Measurements from ENCODE around the gene DRG2. TPM values are rescaled to one million over a fixed set of nuclear protein-coding genes. Genes with fewer than 3 reads are reported as not detected.

Gene DRG2
- total and polyA plus RNA-seq, 2 of the 8 experiments (the other 6 are each of a cell fraction or from before 2014, with no cell fraction given): 44.6 to 47.8 TPM

GRCh38 chr17:18087610-18088491, at the start of gene DRG2 (continued):
- TF ChIP-seq GABPA (IDR thresholded peaks at IDR 0.05; ENCODE audit: borderline replicate concordance, insufficient read depth, low read length): peak; percentile 98
- peak; percentile 99 for TF ChIP-seq KDM1A (IDR thresholded peaks at IDR 0.05; ENCODE audit: borderline replicate concordance, low read length)
- no peak for TF ChIP-seq NANOG (IDR thresholded peaks at IDR 0.05; ENCODE audit: insufficient read depth, low read depth, low read length, poor library complexity, severe bottlenecking)
- TF ChIP-seq, protein P1, sequence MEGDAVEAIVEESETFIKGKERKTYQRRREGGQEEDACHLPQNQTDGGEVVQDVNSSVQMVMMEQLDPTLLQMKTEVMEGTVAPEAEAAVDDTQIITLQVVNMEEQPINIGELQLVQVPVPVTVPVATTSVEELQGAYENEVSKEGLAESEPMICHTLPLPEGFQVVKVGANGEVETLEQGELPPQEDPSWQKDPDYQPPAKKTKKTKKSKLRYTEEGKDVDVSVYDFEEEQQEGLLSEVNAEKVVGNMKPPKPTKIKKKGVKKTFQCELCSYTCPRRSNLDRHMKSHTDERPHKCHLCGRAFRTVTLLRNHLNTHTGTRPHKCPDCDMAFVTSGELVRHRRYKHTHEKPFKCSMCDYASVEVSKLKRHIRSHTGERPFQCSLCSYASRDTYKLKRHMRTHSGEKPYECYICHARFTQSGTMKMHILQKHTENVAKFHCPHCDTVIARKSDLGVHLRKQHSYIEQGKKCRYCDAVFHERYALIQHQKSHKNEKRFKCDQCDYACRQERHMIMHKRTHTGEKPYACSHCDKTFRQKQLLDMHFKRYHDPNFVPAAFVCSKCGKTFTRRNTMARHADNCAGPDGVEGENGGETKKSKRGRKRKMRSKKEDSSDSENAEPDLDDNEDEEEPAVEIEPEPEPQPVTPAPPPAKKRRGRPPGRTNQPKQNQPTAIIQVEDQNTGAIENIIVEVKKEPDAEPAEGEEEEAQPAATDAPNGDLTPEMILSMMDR (IDR thresholded peaks at IDR 0.05; ENCODE audit: control extremely low read depth in 1 of 3, insufficient read depth in 1 of 3, low read depth in 1 of 3, low read length in 3 of 3): peak in 2 of 3 experiments; percentile 0 to 14; a peak in 1 of 4 replicates
- no peak for TF ChIP-seq RNF2 (IDR thresholded peaks at IDR 0.05; ENCODE audit: borderline replicate concordance, low read depth, low read length, missing control alignments, poor library complexity, severe bottlenecking)
- peak; percentile 80 for TF ChIP-seq ASH2L (IDR thresholded peaks at IDR 0.05; ENCODE audit: low read length)
- no peak for TF ChIP-seq EZH2 (IDR thresholded peaks at IDR 0.05; ENCODE audit: low read depth, low read length, severe bottlenecking)
- peak; percentile 65 for TF ChIP-seq KDM5A (IDR thresholded peaks at IDR 0.05; ENCODE audit: low read length)
- 0 out of 2 replicates have a peak, but pooled peaks have one; percentile 64 for TF ChIP-seq JUN (IDR thresholded peaks at IDR 0.05; ENCODE audit: low read depth, low read length)
- peak; percentile 59 for TF ChIP-seq SAP30 (IDR thresholded peaks at IDR 0.05; ENCODE audit: insufficient read depth, insufficient replicate concordance, low read length)
- no peak for TF ChIP-seq CTBP2 (IDR thresholded peaks at IDR 0.05; ENCODE audit: borderline replicate concordance, insufficient read depth, insufficient read length, low read length)
- TF ChIP-seq USF2 (IDR thresholded peaks at IDR 0.05; ENCODE audit: low read length): no peak
- peak; percentile 81; the same call in 1 of the 2 replicates for TF ChIP-seq SP1 (IDR thresholded peaks at IDR 0.05; ENCODE audit: low read depth, low read length)
- peak; percentile 89 for TF ChIP-seq MAX (IDR thresholded peaks at IDR 0.05)
- TF ChIP-seq POU5F1 (IDR thresholded peaks at IDR 0.05; ENCODE audit: low read depth, low read length): peak; percentile 24; the same call in 1 of the 2 replicates
- no peak for TF ChIP-seq MAFK (IDR thresholded peaks at IDR 0.05; ENCODE audit: low read depth, low read length)
